Endodermal cell (in vitro differentiated cells): Measurements from ENCODE around the gene CTTN. TPM values are rescaled to one million over a fixed set of nuclear protein-coding genes. Genes with fewer than 3 reads are reported as not detected.

Experiments
- DNase-seq: peaks from one replicate; pipeline ENCODE4 v3.0.0-alpha.2; 2017
- H3K27ac ChIP-seq: 2 replicates; pipeline ENCODE4 v1.5.1; 2013; ENCODE audit warnings: mild to moderate bottlenecking, low read depth, low read length, moderate library complexity
- H3K27me3 ChIP-seq: 2 replicates; pipeline ENCODE4 v1.6.1; 2013; ENCODE audit warnings: mild to moderate bottlenecking, low read length, moderate library complexity; ENCODE audit not compliant: insufficient read depth, control insufficient read depth, poor library complexity, severe bottlenecking
- H3K36me3 ChIP-seq: 2 replicates; pipeline ENCODE4 v1.7.0; 2013; ENCODE audit warnings: mild to moderate bottlenecking, low read length, moderate library complexity; ENCODE audit not compliant: control insufficient read depth, insufficient read depth
- H3K4me1 ChIP-seq: one replicate; pipeline ENCODE4 v1.7.0; 2013; ENCODE audit warnings: low read length; ENCODE audit not compliant: control insufficient read depth, insufficient read depth
- H3K4me3 ChIP-seq: 2 replicates; pipeline ENCODE4 v1.5.1; 2013; ENCODE audit warnings: mild to moderate bottlenecking, low read length, moderate library complexity
- H3K9ac ChIP-seq: 2 replicates; pipeline ENCODE4 v1.6.1; 2013; ENCODE audit warnings: mild to moderate bottlenecking, low read length, moderate library complexity; ENCODE audit not compliant: poor library complexity, severe bottlenecking; ENCODE audit errors: extremely low read depth
- H3K9me3 ChIP-seq: 2 replicates; pipeline ENCODE4 v1.6.1; 2013; ENCODE audit warnings: mild to moderate bottlenecking, low read length, moderate library complexity; ENCODE audit not compliant: control insufficient read depth
- H3K27ac Mint-ChIP-seq: 2 replicates; pipeline ENCODE4 v1.8.0; 2020; ENCODE audit warnings: mixed read lengths
- H3K27me3 Mint-ChIP-seq: 2 replicates; pipeline ENCODE4 v1.8.0; 2021; ENCODE audit warnings: mild to moderate bottlenecking, mixed read lengths; ENCODE audit not compliant: insufficient read depth
- H3K36me3 Mint-ChIP-seq: 2 replicates; pipeline ENCODE4 v1.8.0; 2020; ENCODE audit warnings: low read depth, mixed read lengths
- H3K4me1 Mint-ChIP-seq: 2 replicates; pipeline ENCODE4 v1.8.0; 2020; ENCODE audit warnings: mixed read lengths
- H3K4me3 Mint-ChIP-seq: 2 replicates; pipeline ENCODE4 v1.8.0; 2020; ENCODE audit warnings: mild to moderate bottlenecking, moderate library complexity, mixed read lengths
- H3K9me3 Mint-ChIP-seq: 2 replicates; pipeline ENCODE4 v1.8.0; 2020; ENCODE audit warnings: mild to moderate bottlenecking, mixed read lengths
- CTCF ChIP-seq: fragments of 200-600 bp; sonication (generic); conservative IDR thresholded peaks from 2 replicates; pipeline ENCODE4 v1.5.0; 2021; ENCODE audit warnings: antibody characterized with exemption, mild to moderate bottlenecking
- WGBS, 2 experiments: methylation state at CpG; one replicate each; pipeline versions ENCODE4 v1.1.5 to v1.1.7; 2013; ENCODE audit warnings: missing lambda C conversion rate in 2 of 2, mixed read lengths in 1 of 2; ENCODE audit not compliant: insufficient coverage in 1 of 2, insufficient read length in 1 of 2; 5-methylcytosine and 5-hydroxymethylcytosine counted together
- total RNA-seq, 2 donors: library from RNA; stranded (reverse); fragmentation: NEBNext Ultra II Directional in 1 of 2; extraction: Animal tissue kit (Norgen Biotek cat#: 25700) in 1 of 2; gene quantifications; 2 replicates in 1 of 2; 3 replicates in 1 of 2; pipeline ENCODE4 v1.2.1, GENCODE V29; 2021

The CTTN gene
- total RNA-seq, 2 donors from 2014 or later, result 282 to 283 TPM

- Histone ChIP-seq H3K9me3 (no peaks in the 10 kb centered on the region), H3K4me1 (no peaks in the 10 kb centered on the region), H3K27ac (no peak overlapping the region), H3K9ac (no peak overlapping the region), H3K36me3 (peaks cover 88% of the 10 kb centered on the region), H3K27me3 (no peaks in the 10 kb centered on the region), H3K4me3 (no peak overlapping the region)
- DNase-seq, result no peak
- Mint-ChIP-seq H3K4me1 (no peaks in the 10 kb centered on the region), H3K36me3 (peaks cover 88% of the 10 kb centered on the region), H3K27me3 (no peaks in the 10 kb centered on the region), H3K9me3 (no peaks in the 10 kb centered on the region), H3K4me3 (no peak overlapping the region), H3K27ac (no peak overlapping the region)
- no peak for TF ChIP-seq CTCF
- WGBS, 2 experiments, result 89 to 97% methylated on average over 15 to 17 of the region's 17 CpGs
Measured at GRCh38 chr11:70434813-70435278, 36.5 kb downstream of the CTTN start.

- H3K9me3 ChIP-seq, result no peaks in the 10 kb centered on the region
- no peak overlapping the region for H3K9ac ChIP-seq
- Mint-ChIP-seq H3K4me1 (no peaks in the 10 kb centered on the region), H3K9me3 (no peaks in the 10 kb centered on the region), H3K27me3 (no peaks in the 10 kb centered on the region), H3K27ac (no peak overlapping the region), H3K36me3 (peaks cover 87% of the 10 kb centered on the region), H3K4me3 (no peak overlapping the region)
- no peaks in the 10 kb centered on the region for H3K27me3 ChIP-seq
- H3K36me3 ChIP-seq, result peaks cover 83% of the 10 kb centered on the region
- WGBS, 2 experiments, result 96 to 97% methylated on average over 11 to 13 of the region's 13 CpGs
- H3K4me1 ChIP-seq, result no peaks in the 10 kb centered on the region
- no peak overlapping the region for H3K27ac ChIP-seq
- no peak overlapping the region for H3K4me3 ChIP-seq
- TF ChIP-seq CTCF, result no peak
- DNase-seq, result no peak
Measured at GRCh38 chr11:70435361-70435760, 37.0 kb downstream of the CTTN start.

- 95% methylated on average over 22 to 24 of the region's 24 CpGs for WGBS, 2 experiments
- Histone ChIP-seq H3K4me1 (no peaks in the 10 kb centered on the region), H3K36me3 (peaks cover 77% of the 10 kb centered on the region), H3K9me3 (no peaks in the 10 kb centered on the region), H3K27me3 (no peaks in the 10 kb centered on the region), H3K4me3 (no peak overlapping the region), H3K27ac (no peak overlapping the region), H3K9ac (no peak overlapping the region)
- H3K4me3 Mint-ChIP-seq, result no peak overlapping the region
- no peak for DNase-seq
- no peak for TF ChIP-seq CTCF
- peaks cover 86% of the 10 kb centered on the region for H3K36me3 Mint-ChIP-seq
- H3K27ac Mint-ChIP-seq, result no peak overlapping the region
- H3K27me3 Mint-ChIP-seq, result no peaks in the 10 kb centered on the region
- no peaks in the 10 kb centered on the region for H3K4me1 Mint-ChIP-seq
- no peaks in the 10 kb centered on the region for H3K9me3 Mint-ChIP-seq
Measured at GRCh38 chr11:70435765-70436500, 37.6 kb downstream of the CTTN start.
